Measurements from ENCODE around the gene CXCL1.

Gene CXCL1

GRCh38 chr4:73919691-73920090, 50.5 kb downstream of the CXCL1 start:
- no peak for ATAC-seq
